Cardiac fibroblast (primary cell): ENCODE data around the gene MC3R.

Experiments used
- DNase-seq, 2 donors: peaks; one replicate each; pipeline versions ENCODE4 v3.0.0 to v3.0.0-alpha.2; 2010; ENCODE audit warnings: low read depth in 2 of 2
- H3K4me3 ChIP-seq, 2 donors: replicated peaks in 1 of 2; 1 replicate in 1 of 2; 2 replicates in 1 of 2; pipeline ENCODE4 v1.5.1; 2011; ENCODE audit warnings: low read depth in 2 of 2, low read length in 2 of 2, mild to moderate bottlenecking in 2 of 2, moderate library complexity in 1 of 2
- TF ChIP-seq, protein P1 (sequence below): IDR thresholded peaks from one replicate; pipeline ENCODE4 v1.5.1; 2011; ENCODE audit warnings: low read depth, mild to moderate bottlenecking, low read length, inconsistent platforms

The MC3R gene

DNA sequence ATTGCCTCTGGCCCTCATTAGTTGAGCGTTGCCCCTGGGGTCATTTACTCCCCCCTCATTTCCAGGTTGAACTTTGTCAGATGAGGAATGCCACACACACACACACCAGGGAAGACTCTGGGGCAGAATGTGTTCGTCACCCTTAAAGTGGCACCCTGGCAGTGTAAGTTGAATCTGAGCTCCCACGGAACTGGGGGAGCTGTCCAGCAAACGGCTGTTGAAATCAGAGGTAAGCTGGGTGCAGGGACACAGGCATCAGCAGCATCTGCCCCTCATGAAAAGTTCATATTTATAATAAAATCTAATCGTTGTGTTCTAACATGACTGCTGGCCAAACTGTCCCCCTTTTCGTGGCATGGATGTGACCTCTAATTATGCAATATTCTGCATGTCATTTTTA is 4.3 kb upstream of the MC3R start:
- DNase-seq = no peak
- TF ChIP-seq, protein P1, sequence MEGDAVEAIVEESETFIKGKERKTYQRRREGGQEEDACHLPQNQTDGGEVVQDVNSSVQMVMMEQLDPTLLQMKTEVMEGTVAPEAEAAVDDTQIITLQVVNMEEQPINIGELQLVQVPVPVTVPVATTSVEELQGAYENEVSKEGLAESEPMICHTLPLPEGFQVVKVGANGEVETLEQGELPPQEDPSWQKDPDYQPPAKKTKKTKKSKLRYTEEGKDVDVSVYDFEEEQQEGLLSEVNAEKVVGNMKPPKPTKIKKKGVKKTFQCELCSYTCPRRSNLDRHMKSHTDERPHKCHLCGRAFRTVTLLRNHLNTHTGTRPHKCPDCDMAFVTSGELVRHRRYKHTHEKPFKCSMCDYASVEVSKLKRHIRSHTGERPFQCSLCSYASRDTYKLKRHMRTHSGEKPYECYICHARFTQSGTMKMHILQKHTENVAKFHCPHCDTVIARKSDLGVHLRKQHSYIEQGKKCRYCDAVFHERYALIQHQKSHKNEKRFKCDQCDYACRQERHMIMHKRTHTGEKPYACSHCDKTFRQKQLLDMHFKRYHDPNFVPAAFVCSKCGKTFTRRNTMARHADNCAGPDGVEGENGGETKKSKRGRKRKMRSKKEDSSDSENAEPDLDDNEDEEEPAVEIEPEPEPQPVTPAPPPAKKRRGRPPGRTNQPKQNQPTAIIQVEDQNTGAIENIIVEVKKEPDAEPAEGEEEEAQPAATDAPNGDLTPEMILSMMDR = no peak
- H3K4me3 ChIP-seq = no peak overlapping the region

DNA sequence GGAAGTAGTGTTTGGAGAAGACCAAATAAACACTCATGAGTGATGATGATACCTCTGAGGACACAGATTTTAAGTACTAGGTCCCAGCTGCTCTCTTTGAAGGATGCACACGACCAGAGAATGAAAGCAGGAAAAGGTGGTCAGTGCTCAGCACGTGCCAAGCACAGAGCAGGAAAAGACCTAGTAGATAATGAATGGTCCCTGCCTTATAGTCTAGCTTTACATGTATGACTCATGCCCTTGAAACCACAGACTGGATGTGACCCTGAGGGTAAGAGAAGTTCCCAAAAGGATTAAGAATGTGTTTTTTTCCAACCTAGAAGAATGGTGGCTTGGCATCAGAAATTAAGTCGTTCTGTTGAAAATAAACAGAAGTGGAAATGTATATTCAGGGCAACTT is 2.8 kb upstream of the MC3R start:
- TF ChIP-seq, protein P1 = no peak
- no peak for DNase-seq
- H3K4me3 ChIP-seq = no peak overlapping the region

DNA sequence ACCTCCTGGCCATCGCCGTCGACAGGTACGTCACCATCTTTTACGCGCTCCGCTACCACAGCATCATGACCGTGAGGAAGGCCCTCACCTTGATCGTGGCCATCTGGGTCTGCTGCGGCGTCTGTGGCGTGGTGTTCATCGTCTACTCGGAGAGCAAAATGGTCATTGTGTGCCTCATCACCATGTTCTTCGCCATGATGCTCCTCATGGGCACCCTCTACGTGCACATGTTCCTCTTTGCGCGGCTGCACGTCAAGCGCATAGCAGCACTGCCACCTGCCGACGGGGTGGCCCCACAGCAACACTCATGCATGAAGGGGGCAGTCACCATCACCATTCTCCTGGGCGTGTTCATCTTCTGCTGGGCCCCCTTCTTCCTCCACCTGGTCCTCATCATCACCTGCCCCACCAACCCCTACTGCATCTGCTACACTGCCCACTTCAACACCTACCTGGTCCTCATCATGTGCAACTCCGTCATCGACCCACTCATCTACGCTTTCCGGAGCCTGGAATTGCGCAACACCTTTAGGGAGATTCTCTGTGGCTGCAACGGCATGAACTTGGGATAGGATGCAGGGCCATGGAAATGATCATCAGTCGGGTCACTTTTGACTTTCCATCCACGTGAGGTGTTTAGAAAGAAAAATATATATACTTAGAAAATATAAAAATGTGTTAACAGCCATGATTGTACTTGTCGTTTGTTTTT is 868 bp downstream of the MC3R start:
- TF ChIP-seq, protein P1 = peak; percentile 14
- DNase-seq = peak in 1 of 2 donors; percentile 1
- no peak overlapping the region for H3K4me3 ChIP-seq

DNA sequence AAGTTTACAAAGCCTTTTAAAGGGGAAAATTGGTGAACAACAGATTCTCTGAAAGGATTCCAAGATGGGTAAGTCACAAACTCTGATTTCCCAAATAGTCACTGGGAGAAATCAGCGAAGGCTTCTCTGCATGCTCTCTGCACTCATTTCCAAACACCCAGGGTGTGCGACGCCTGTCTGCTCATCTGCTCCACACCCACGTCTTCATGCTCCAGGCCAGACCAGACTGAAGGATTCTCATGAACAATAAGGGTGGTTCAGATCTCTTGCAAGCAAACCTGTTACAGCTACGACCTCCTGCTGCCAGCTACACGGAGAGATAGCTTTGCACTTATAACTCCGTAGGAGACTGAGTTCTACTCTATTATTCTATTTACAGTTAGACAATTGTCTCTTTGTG is 1.4 kb downstream of the MC3R start:
- no peak for DNase-seq
- H3K4me3 ChIP-seq = no peak overlapping the region
- TF ChIP-seq, protein P1 = no peak

DNA sequence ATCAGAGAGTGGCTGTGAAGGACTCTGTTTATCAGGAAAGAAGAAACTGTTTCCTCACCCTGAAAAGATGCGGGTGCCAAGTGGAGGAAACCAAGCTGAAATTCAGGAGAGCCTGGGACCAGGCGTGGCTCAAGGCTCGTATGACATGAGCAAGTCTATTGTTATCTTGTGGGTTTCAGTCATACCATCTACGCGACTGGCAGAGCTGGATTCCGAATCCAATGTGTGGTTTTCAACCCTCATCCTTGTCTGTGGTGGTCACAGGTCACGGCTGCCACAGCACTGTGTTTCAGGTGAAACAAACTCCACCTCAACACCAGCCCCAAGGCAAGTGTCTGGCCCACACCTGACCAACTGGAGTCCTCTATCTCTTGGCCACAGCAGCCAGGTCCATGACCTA is 9.1 kb downstream of the MC3R start:
- no peak for DNase-seq
- TF ChIP-seq, protein P1 = no peak
- no peak overlapping the region for H3K4me3 ChIP-seq

DNA sequence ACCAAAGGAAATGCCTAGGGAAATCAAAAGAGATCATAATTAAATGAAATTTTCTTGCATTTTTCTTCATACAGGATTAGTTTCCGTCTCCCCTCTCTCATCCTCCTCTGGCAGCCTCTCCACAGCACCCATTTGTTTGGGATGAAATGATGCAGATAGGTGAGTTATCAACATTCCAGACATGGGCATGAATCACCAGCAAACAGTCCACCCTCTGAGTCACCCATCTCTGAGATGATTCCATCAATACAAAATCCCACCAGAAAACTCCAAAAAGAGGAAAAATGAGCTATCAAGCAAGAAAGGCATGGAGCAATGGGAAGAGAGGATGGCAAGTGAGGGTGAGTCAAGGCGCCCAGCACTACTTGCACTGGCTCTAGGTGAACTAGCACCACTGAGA is 11.4 kb downstream of the MC3R start:
- no peak overlapping the region for H3K4me3 ChIP-seq
- TF ChIP-seq, protein P1 = no peak
- DNase-seq = no peak

DNA sequence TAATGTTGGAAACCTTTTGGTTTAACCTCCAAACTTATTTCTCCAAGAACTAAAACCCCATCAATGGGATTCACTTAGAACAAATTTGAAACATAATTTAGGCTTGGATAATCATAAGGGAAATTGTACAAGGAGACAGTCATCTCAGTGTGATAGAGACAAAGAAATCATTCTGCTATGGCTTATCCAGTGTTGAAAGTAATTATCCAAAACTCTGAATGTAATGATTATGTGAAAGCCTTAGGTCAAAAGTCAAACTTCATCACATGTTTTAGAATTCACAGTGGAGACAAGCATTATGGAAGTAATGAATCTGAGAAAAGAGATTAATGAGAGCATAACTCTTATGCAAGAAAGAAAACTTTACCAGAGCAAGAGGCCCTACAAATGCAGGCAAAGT is 20.0 kb downstream of the MC3R start:
- no peak overlapping the region for H3K4me3 ChIP-seq
- DNase-seq = no peak
- TF ChIP-seq, protein P1 = no peak
